H9 (cell line): ENCODE data around the gene IFNAR2. TPM values are rescaled to one million over a fixed set of nuclear protein-coding genes. Genes with fewer than 3 reads are reported as not detected.

Experiments
- DNase-seq: peaks from one replicate; pipeline ENCODE4 v3.0.0-alpha.2; 2017
- H2AFZ ChIP-seq: one replicate; pipeline ENCODE4 v1.6.1; 2013; ENCODE audit warnings: mild to moderate bottlenecking, low read length, control low read depth, moderate library complexity
- H2AK5ac ChIP-seq: 2 replicates; pipeline ENCODE4 v1.6.1; 2013; ENCODE audit warnings: low read length, control low read depth, mixed read lengths; ENCODE audit not compliant: insufficient read length
- H2BK120ac ChIP-seq: one replicate; pipeline ENCODE4 v1.6.1; 2013; ENCODE audit warnings: low read depth, mild to moderate bottlenecking, low read length, control low read depth, inconsistent platforms; ENCODE audit not compliant: poor library complexity, severe bottlenecking
- H2BK12ac ChIP-seq: 2 replicates; pipeline ENCODE4 v1.6.1; 2013; ENCODE audit warnings: low read length, control low read depth, mixed read lengths, low read depth; ENCODE audit not compliant: insufficient read length
- H2BK15ac ChIP-seq: 2 replicates; pipeline ENCODE4 v1.6.1; 2013; ENCODE audit warnings: low read depth, low read length, control low read depth
- H2BK20ac ChIP-seq: one replicate; pipeline ENCODE4 v1.6.1; 2013; ENCODE audit warnings: low read depth, mild to moderate bottlenecking, low read length, control low read depth, inconsistent platforms; ENCODE audit not compliant: poor library complexity, severe bottlenecking
- H2BK5ac ChIP-seq: 2 replicates; pipeline ENCODE4 v1.6.1; 2013; ENCODE audit warnings: low read length, control low read depth, mixed read lengths; ENCODE audit not compliant: insufficient read length
- H3K14ac ChIP-seq: 2 replicates; pipeline ENCODE4 v1.6.1; 2013; ENCODE audit warnings: low read length, control low read depth; ENCODE audit not compliant: insufficient read depth
- H3K18ac ChIP-seq: 2 replicates; pipeline ENCODE4 v1.6.1; 2013; ENCODE audit warnings: low read depth, mild to moderate bottlenecking, mixed read lengths, low read length, control low read depth; ENCODE audit not compliant: insufficient read length
- H3K23ac ChIP-seq: 2 replicates; pipeline ENCODE4 v1.6.1; 2013; ENCODE audit warnings: low read length, control low read depth, mixed read lengths, low read depth; ENCODE audit not compliant: insufficient read length
- H3K23me2 ChIP-seq: 2 replicates; pipeline ENCODE4 v1.6.1; 2013; ENCODE audit warnings: low read depth, mild to moderate bottlenecking, mixed read lengths, low read length, control low read depth; ENCODE audit not compliant: insufficient read length, poor library complexity, severe bottlenecking
- H3K27ac ChIP-seq: 2 replicates; pipeline ENCODE4 v1.5.1; 2013; ENCODE audit warnings: low read length, control low read depth, mixed read lengths, low read depth; ENCODE audit not compliant: insufficient read length
- H3K27me3 ChIP-seq: 2 replicates; pipeline ENCODE4 v1.6.1; 2013; ENCODE audit warnings: low read length, control low read depth, inconsistent platforms; ENCODE audit not compliant: insufficient read depth
- H3K4ac ChIP-seq: 2 replicates; pipeline ENCODE4 v1.6.1; 2013; ENCODE audit warnings: low read depth, mild to moderate bottlenecking, control low read depth, inconsistent platforms, low read length, moderate library complexity
- H3K4me1 ChIP-seq: 2 replicates; pipeline ENCODE4 v1.6.1; 2013; ENCODE audit warnings: low read length, control low read depth, inconsistent platforms; ENCODE audit not compliant: insufficient read depth
- H3K4me2 ChIP-seq: 2 replicates; pipeline ENCODE4 v1.6.1; 2013; ENCODE audit warnings: low read length, control low read depth, mixed read lengths; ENCODE audit not compliant: insufficient read length, insufficient read depth
- H3K56ac ChIP-seq: 2 replicates; pipeline ENCODE4 v1.6.1; 2013; ENCODE audit warnings: low read depth, mild to moderate bottlenecking, mixed read lengths, low read length, control low read depth; ENCODE audit not compliant: insufficient read length
- H3K79me1 ChIP-seq: 2 replicates; pipeline ENCODE4 v1.6.1; 2013; ENCODE audit warnings: low read depth, mild to moderate bottlenecking, moderate library complexity, low read length, control low read depth, inconsistent platforms; ENCODE audit not compliant: insufficient read depth, poor library complexity, severe bottlenecking
- H3K79me2 ChIP-seq: 2 replicates; pipeline ENCODE4 v1.6.1; 2013; ENCODE audit warnings: low read length, control low read depth, inconsistent platforms; ENCODE audit not compliant: insufficient read depth
- H3K9ac ChIP-seq: 2 replicates; pipeline ENCODE4 v1.6.1; 2013; ENCODE audit warnings: low read length, control low read depth, mixed read lengths; ENCODE audit not compliant: insufficient read length; ENCODE audit errors: extremely low read depth
- H3K9me3 ChIP-seq: one replicate; pipeline ENCODE4 v1.6.1; 2013; ENCODE audit warnings: low read depth, low read length, inconsistent platforms; ENCODE audit not compliant: control insufficient read depth
- H3T11ph ChIP-seq: one replicate; pipeline ENCODE4 v1.6.1; 2013; ENCODE audit warnings: mild to moderate bottlenecking, low read length, control low read depth, inconsistent platforms
- H4K20me1 ChIP-seq: one replicate; pipeline ENCODE4 v1.6.1; 2013; ENCODE audit not compliant: control insufficient read depth, insufficient read length, insufficient read depth
- H4K5ac ChIP-seq: 2 replicates; pipeline ENCODE4 v1.6.1; 2013; ENCODE audit warnings: low read depth, mild to moderate bottlenecking, mixed read lengths, low read length, control low read depth; ENCODE audit not compliant: insufficient read length
- H4K8ac ChIP-seq: replicated peaks from 2 replicates; pipeline ENCODE4 v1.6.1; 2013; ENCODE audit warnings: low read length, control low read depth, mixed read lengths, low read depth; ENCODE audit not compliant: insufficient read length
- H4K91ac ChIP-seq: 2 replicates; pipeline ENCODE4 v1.6.1; 2013; ENCODE audit warnings: low read depth, mild to moderate bottlenecking, moderate library complexity, mixed read lengths, low read length, control low read depth; ENCODE audit not compliant: insufficient read length
- H3K27ac Mint-ChIP-seq, 3 experiments: 2 replicates in 2 of 3; 3 replicates in 1 of 3; pipeline ENCODE4 v1.8.0; 2020 to 2021; ENCODE audit warnings: mixed read lengths in 3 of 3, mild to moderate bottlenecking in 1 of 3, moderate library complexity in 1 of 3
- H3K27me3 Mint-ChIP-seq: 2 replicates; pipeline ENCODE4 v1.8.0; 2021; ENCODE audit warnings: low read depth, mild to moderate bottlenecking, moderate library complexity, mixed read lengths
- H3K36me3 Mint-ChIP-seq, 3 experiments: 2 replicates in 2 of 3; 3 replicates in 1 of 3; pipeline ENCODE4 v1.8.0; 2020 to 2021; ENCODE audit warnings: low read depth in 3 of 3, mixed read lengths in 3 of 3; ENCODE audit not compliant: insufficient read depth in 1 of 3
- H3K4me1 Mint-ChIP-seq, 2 experiments: 2 replicates each; pipeline ENCODE4 v1.8.0; 2020; ENCODE audit warnings: mixed read lengths in 2 of 2
- H3K4me3 Mint-ChIP-seq, 2 experiments: 2 replicates in 1 of 2; 3 replicates in 1 of 2; pipeline ENCODE4 v1.8.0; 2020 to 2021; ENCODE audit warnings: mild to moderate bottlenecking in 2 of 2, mixed read lengths in 2 of 2, moderate library complexity in 1 of 2
- H3K9me3 Mint-ChIP-seq, 2 experiments: 2 replicates in 1 of 2; 3 replicates in 1 of 2; pipeline ENCODE4 v1.8.0; 2020; ENCODE audit warnings: mild to moderate bottlenecking in 2 of 2, mixed read lengths in 2 of 2, moderate library complexity in 1 of 2
- WGBS: extraction: QIAGEN DNeasy Blood & Tissue Kit; methylation state at CpG from one replicate; pipeline ENCODE4 v1.1.7; 2013; ENCODE audit warnings: missing lambda C conversion rate, low lambda C conversion rate, mixed read lengths; ENCODE audit not compliant: insufficient read length; ENCODE audit errors: extremely low coverage; 5-methylcytosine and 5-hydroxymethylcytosine counted together
- total RNA-seq: library from RNA; stranded (reverse); gene quantifications from 2 replicates; pipeline ENCODE4 v1.2.1, GENCODE V29; 2021
- TF ChIP-seq, protein P1 (sequence below): fragments of 200-600 bp; sonication (generic); conservative IDR thresholded peaks from 3 replicates; pipeline ENCODE4 v1.8.0; 2021; ENCODE audit warnings: antibody characterized with exemption, mild to moderate bottlenecking

Gene IFNAR2
- total RNA-seq, 1 experiment from 2014 or later, result 14.4 TPM

DNA sequence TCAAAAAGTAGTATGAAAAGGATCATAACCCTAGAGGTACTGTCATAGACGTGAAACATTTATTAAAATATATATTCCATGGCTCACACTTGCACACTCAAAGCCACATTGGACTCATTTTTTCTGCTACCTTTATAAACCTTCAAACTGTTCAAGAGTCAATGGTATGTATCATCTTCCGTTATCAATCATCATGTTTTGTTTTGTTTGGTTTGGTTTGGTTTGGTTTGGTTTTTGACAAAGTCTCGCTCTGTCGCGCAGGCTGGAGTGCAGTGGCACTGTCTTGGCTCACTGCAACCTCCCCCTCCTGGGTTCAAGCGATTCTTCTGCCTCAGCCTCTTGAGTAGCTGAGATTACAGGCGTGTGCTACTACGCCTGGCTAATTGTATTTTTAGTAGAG is 1.8 kb downstream of the IFNAR2 start:
- Histone ChIP-seq H2AK5ac (no peak overlapping the region), H3K56ac (no peak overlapping the region), H3K23me2 (peaks cover 13% of the 10 kb centered on the region), H2BK5ac (no peak overlapping the region), H3K23ac (no peak overlapping the region), H4K8ac (no peak overlapping the region), H3K79me2 (no peaks in the 10 kb centered on the region), H2BK120ac (no peak overlapping the region), H2BK20ac (no peak overlapping the region), H3K14ac (no peak overlapping the region), H3T11ph (no peak overlapping the region), H3K27me3 (no peaks in the 10 kb centered on the region), H2BK12ac (no peak overlapping the region), H3K9me3 (no peaks in the 10 kb centered on the region), H3K4me2 (no peak overlapping the region), H3K4me1 (peaks cover 5% of the 10 kb centered on the region; the same call in 1 of the 2 replicates), H3K79me1 (no peaks in the 10 kb centered on the region), H3K27ac (no peak overlapping the region), H2BK15ac (no peak overlapping the region), H3K18ac (no peak overlapping the region), H4K91ac (no peak overlapping the region), H4K5ac (no peak overlapping the region), H2AFZ (no peak overlapping the region), H3K4ac (no peak overlapping the region), H3K9ac (no peak overlapping the region), H4K20me1 (no peaks in the 10 kb centered on the region)
- Mint-ChIP-seq H3K27me3 (peaks cover 18% of the 10 kb centered on the region), H3K9me3 (peaks cover 8 to 11% of the 10 kb centered on the region in 2 experiments; a peak in 4 of 5 replicates), H3K27ac (no peak overlapping the region), H3K4me1 (peaks cover 23 to 31% of the 10 kb centered on the region in 2 experiments), H3K36me3 (peaks cover 9 to 37% (median 21%) of the 10 kb centered on the region in 3 experiments), H3K4me3 (peak overlapping the region; percentile 49 to 92)
- no peak for DNase-seq
- TF ChIP-seq, protein P1, sequence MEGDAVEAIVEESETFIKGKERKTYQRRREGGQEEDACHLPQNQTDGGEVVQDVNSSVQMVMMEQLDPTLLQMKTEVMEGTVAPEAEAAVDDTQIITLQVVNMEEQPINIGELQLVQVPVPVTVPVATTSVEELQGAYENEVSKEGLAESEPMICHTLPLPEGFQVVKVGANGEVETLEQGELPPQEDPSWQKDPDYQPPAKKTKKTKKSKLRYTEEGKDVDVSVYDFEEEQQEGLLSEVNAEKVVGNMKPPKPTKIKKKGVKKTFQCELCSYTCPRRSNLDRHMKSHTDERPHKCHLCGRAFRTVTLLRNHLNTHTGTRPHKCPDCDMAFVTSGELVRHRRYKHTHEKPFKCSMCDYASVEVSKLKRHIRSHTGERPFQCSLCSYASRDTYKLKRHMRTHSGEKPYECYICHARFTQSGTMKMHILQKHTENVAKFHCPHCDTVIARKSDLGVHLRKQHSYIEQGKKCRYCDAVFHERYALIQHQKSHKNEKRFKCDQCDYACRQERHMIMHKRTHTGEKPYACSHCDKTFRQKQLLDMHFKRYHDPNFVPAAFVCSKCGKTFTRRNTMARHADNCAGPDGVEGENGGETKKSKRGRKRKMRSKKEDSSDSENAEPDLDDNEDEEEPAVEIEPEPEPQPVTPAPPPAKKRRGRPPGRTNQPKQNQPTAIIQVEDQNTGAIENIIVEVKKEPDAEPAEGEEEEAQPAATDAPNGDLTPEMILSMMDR, result no peak
- WGBS, result no CpG with 5 or more reads among the region's 8 CpGs
